ENCODE measurements around the gene WNT1. TPM values are rescaled to one million over a fixed set of nuclear protein-coding genes. Genes with fewer than 3 reads are reported as not detected.

The WNT1 gene
- total and polyA plus RNA-seq, 2 donors (not counting 3 experiments of a cell fraction or from before 2014, with no cell fraction given): not detected

- no peak for DNase-seq (ENCODE audit: low read depth, low spot score)
- CTCF ChIA-PET: interaction anchor here (1.4 to 8.7 kb wide), 2 partner anchors 17 to 25 kb away, joined by 3 to 115 read pairs; no protein-coding TSS in a partner anchor
- peaks cover 7% of the 10 kb centered on the region for H3K79me2 ChIP-seq (ENCODE audit: control insufficient read depth, insufficient read depth, low read length)
- H3K27ac ChIP-seq (ENCODE audit: insufficient read depth, low read depth, low read length): no peak overlapping the region
- no peaks in the 10 kb centered on the region for H3K9me3 ChIP-seq (replicated peaks; ENCODE audit: control insufficient read depth, insufficient read depth, low read length)
- H3K27me3 ChIP-seq (ENCODE audit: control insufficient read depth in 2 of 2, insufficient read depth in 2 of 2, low read length in 2 of 2): no peaks in the 10 kb centered on the region
- H3K4me2 ChIP-seq (ENCODE audit: insufficient read depth, low read length): no peak overlapping the region
- dilution Hi-C loops (cut with MboI; ENCODE audit: extremely low pct_ligation_motif_present, low sequenced_read_pairs): no loop called here
- TF ChIP-seq, protein P1, sequence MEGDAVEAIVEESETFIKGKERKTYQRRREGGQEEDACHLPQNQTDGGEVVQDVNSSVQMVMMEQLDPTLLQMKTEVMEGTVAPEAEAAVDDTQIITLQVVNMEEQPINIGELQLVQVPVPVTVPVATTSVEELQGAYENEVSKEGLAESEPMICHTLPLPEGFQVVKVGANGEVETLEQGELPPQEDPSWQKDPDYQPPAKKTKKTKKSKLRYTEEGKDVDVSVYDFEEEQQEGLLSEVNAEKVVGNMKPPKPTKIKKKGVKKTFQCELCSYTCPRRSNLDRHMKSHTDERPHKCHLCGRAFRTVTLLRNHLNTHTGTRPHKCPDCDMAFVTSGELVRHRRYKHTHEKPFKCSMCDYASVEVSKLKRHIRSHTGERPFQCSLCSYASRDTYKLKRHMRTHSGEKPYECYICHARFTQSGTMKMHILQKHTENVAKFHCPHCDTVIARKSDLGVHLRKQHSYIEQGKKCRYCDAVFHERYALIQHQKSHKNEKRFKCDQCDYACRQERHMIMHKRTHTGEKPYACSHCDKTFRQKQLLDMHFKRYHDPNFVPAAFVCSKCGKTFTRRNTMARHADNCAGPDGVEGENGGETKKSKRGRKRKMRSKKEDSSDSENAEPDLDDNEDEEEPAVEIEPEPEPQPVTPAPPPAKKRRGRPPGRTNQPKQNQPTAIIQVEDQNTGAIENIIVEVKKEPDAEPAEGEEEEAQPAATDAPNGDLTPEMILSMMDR (IDR thresholded peaks at IDR 0.05; ENCODE audit: extremely low read depth in 1 of 2, insufficient read depth in 1 of 2, low read depth in 1 of 2, low read length in 2 of 2): no peak
- TF ChIP-seq POLR2A (IDR thresholded peaks at IDR 0.05; ENCODE audit: low read depth, low read length) (no peak), EZH2 (IDR thresholded peaks at IDR 0.05; ENCODE audit: borderline replicate concordance, low read depth, low read length, severe bottlenecking) (no peak), GATA2 (IDR thresholded peaks at IDR 0.05; ENCODE audit: insufficient read depth, insufficient read length, low read depth, low read length) (no peak), MYC (IDR thresholded peaks at IDR 0.05; ENCODE audit: low read depth, low read length) (no peak), POLR2AphosphoS5 (IDR thresholded peaks at IDR 0.05; ENCODE audit: insufficient read depth, low read depth, low read length) (no peak)
- POLR2A ChIA-PET: no interaction called here
- no peak overlapping the region for H3K4me3 ChIP-seq (replicated peaks in 1 of 3; ENCODE audit: insufficient read depth in 1 of 3, low read depth in 1 of 3, low read length in 3 of 3)
- no peaks in the 10 kb centered on the region for H4K20me1 ChIP-seq (replicated peaks; ENCODE audit: control insufficient read depth, extremely low read depth, insufficient read depth, low read length)
- peaks cover 6% of the 10 kb centered on the region for H3K4me1 ChIP-seq (ENCODE audit: control insufficient read depth, extremely low read depth, insufficient read depth, low read length)
- H3K36me3 ChIP-seq (ENCODE audit: control insufficient read depth in 2 of 2, extremely low read depth in 1 of 2, insufficient read depth in 2 of 2, low read length in 2 of 2): peaks cover 3 to 8% of the 10 kb centered on the region in 2 experiments
- no TSS peak for BruUV-seq (replicated peaks)
- H3K9ac ChIP-seq (replicated peaks; ENCODE audit: extremely low read depth, insufficient read depth, low read length): no peak overlapping the region
- no peak overlapping the region for H2AFZ ChIP-seq (ENCODE audit: low read depth, low read length)
- intact Hi-C loops (cut with micrococcal nuclease): no loop called here
- H3K9me1 ChIP-seq (replicated peaks; ENCODE audit: control insufficient read depth, extremely low read depth, insufficient read depth, low read length): no peaks in the 10 kb centered on the region
- no peak for FAIRE-seq
Measured at GRCh38 chr12:49012739-49013138, 34.6 kb downstream of the WNT1 start.

- no peak overlapping the region for H3K27ac ChIP-seq (ENCODE audit: insufficient read depth, low read depth, low read length)
- TF ChIP-seq FOS (IDR thresholded peaks at IDR 0.05; ENCODE audit: borderline replicate concordance, insufficient read depth, low read length) (no peak), MYC (IDR thresholded peaks at IDR 0.05; ENCODE audit: low read depth, low read length) (no peak)
- CTCF ChIA-PET: interaction anchor here (1.2 to 8.7 kb wide), 3 partner anchors 8 to 30 kb away, joined by 4 to 115 read pairs (median 5); no protein-coding TSS in a partner anchor
- H3K79me2 ChIP-seq (ENCODE audit: control insufficient read depth, insufficient read depth, low read length): peaks cover 10% of the 10 kb centered on the region
- H3K9me1 ChIP-seq (replicated peaks; ENCODE audit: control insufficient read depth, extremely low read depth, insufficient read depth, low read length): no peaks in the 10 kb centered on the region
- H4K20me1 ChIP-seq (replicated peaks; ENCODE audit: control insufficient read depth, extremely low read depth, insufficient read depth, low read length): no peaks in the 10 kb centered on the region
- no peak overlapping the region for H3K9ac ChIP-seq (replicated peaks; ENCODE audit: extremely low read depth, insufficient read depth, low read length)
- peaks cover 3 to 8% of the 10 kb centered on the region in 2 experiments for H3K36me3 ChIP-seq (ENCODE audit: control insufficient read depth in 2 of 2, extremely low read depth in 1 of 2, insufficient read depth in 2 of 2, low read length in 2 of 2)
- no peak overlapping the region for H3K4me3 ChIP-seq (replicated peaks in 1 of 3; ENCODE audit: insufficient read depth in 1 of 3, low read depth in 1 of 3, low read length in 3 of 3)
- BruUV-seq (replicated peaks): no TSS peak
- intact Hi-C loops (cut with micrococcal nuclease) (no loop called here), dilution Hi-C loops (cut with MboI; ENCODE audit: extremely low pct_ligation_motif_present, low sequenced_read_pairs) (no loop called here)
- DNase-seq (ENCODE audit: low read depth, low spot score) (no peak), FAIRE-seq (no peak)
- no peak overlapping the region for H2AFZ ChIP-seq (ENCODE audit: low read depth, low read length)
- H3K4me2 ChIP-seq (ENCODE audit: insufficient read depth, low read length): no peak overlapping the region
- H3K27me3 ChIP-seq (ENCODE audit: control insufficient read depth in 2 of 2, insufficient read depth in 2 of 2, low read length in 2 of 2): no peaks in the 10 kb centered on the region
- peaks cover 9% of the 10 kb centered on the region for H3K4me1 ChIP-seq (ENCODE audit: control insufficient read depth, extremely low read depth, insufficient read depth, low read length)
- POLR2A ChIA-PET: no interaction called here
- no peaks in the 10 kb centered on the region for H3K9me3 ChIP-seq (replicated peaks; ENCODE audit: control insufficient read depth, insufficient read depth, low read length)
Measured at GRCh38 chr12:49013428-49013827, 35.3 kb downstream of the WNT1 start.

All from endothelial cell of umbilical vein (primary cell).